HepG2 (cell line): ENCODE results near the gene SDR42E2. TPM values are rescaled to one million over a fixed set of nuclear protein-coding genes. Genes with fewer than 3 reads are reported as not detected.

Source experiments
- ARID5B ChIP-seq: IDR thresholded peaks from 2 replicates; pipeline ENCODE4 v1.4.0; 2020; ENCODE audit warnings: mild to moderate bottlenecking, missing genetic modification reagents
- ARNT2 ChIP-seq: sonication (generic); formaldehyde crosslinking; IDR thresholded peaks from 2 replicates; pipeline ENCODE4 v1.8.0; 2022; ENCODE audit warnings: mild to moderate bottlenecking, low read depth, missing genetic modification reagents, moderate library complexity
- DZIP1 ChIP-seq: sonication (generic); formaldehyde crosslinking; IDR thresholded peaks from 2 replicates; pipeline ENCODE4 v1.5.0; 2020; ENCODE audit warnings: mild to moderate bottlenecking, missing genetic modification reagents
- KDM4B ChIP-seq: sonication (generic); formaldehyde crosslinking; IDR thresholded peaks from 2 replicates; pipeline ENCODE4 v1.4.0; 2020; ENCODE audit warnings: missing genetic modification reagents
- NAIF1 ChIP-seq: sonication (generic); formaldehyde crosslinking; IDR thresholded peaks from 2 replicates; pipeline ENCODE4 v1.5.0; 2020; ENCODE audit warnings: mild to moderate bottlenecking, missing genetic modification reagents, borderline replicate concordance
- NFE2 ChIP-seq: sonication (generic); formaldehyde crosslinking; IDR thresholded peaks from 2 replicates; pipeline ENCODE4 v1.4.0; 2020; ENCODE audit warnings: missing genetic modification reagents
- NR2F6 ChIP-seq, 2 experiments: IDR thresholded peaks; 2 replicates each; pipeline ENCODE4 v1.6.1; 2016; ENCODE audit warnings: antibody characterized with exemption in 1 of 2, mild to moderate bottlenecking in 1 of 2
- PTBP1 ChIP-seq: fragments of 200-400 bp; formaldehyde crosslinking; IDR thresholded peaks from 2 replicates; pipeline ENCODE4 v1.6.1; 2018; ENCODE audit warnings: low read length, low read depth; ENCODE audit not compliant: poor library complexity, severe bottlenecking
- SNAPC5 ChIP-seq: sonication (generic); formaldehyde crosslinking; IDR thresholded peaks from 2 replicates; pipeline ENCODE4 v1.8.1; 2023; ENCODE audit warnings: mild to moderate bottlenecking, missing genetic modification reagents, borderline replicate concordance
- SRSF9 ChIP-seq: fragments of 200-400 bp; formaldehyde crosslinking; IDR thresholded peaks from 2 replicates; pipeline ENCODE4 v1.6.1; 2018; ENCODE audit warnings: borderline replicate concordance, mild to moderate bottlenecking, low read depth, low read length; ENCODE audit not compliant: insufficient read depth, poor library complexity, severe bottlenecking
- ZBTB26 ChIP-seq: IDR thresholded peaks from 2 replicates; pipeline ENCODE4 v1.6.1; 2016; ENCODE audit warnings: missing compliant biosample characterization, missing genetic modification reagents, borderline replicate concordance
- ZBTB46 ChIP-seq: sonication (generic); formaldehyde crosslinking; IDR thresholded peaks from 2 replicates; pipeline ENCODE4 v1.4.0; 2020; ENCODE audit warnings: mild to moderate bottlenecking, missing genetic modification reagents, borderline replicate concordance
- ZNF280B ChIP-seq: sonication (generic); formaldehyde crosslinking; IDR thresholded peaks from 2 replicates; pipeline ENCODE4 v1.5.0; 2020; ENCODE audit warnings: missing genetic modification reagents, mild to moderate bottlenecking, borderline replicate concordance
- ZNF547 ChIP-seq: sonication (generic); formaldehyde crosslinking; IDR thresholded peaks from 2 replicates; pipeline ENCODE4 v1.5.1; 2020; ENCODE audit warnings: mild to moderate bottlenecking, missing genetic modification reagents
- ZNF788 ChIP-seq: sonication (generic); formaldehyde crosslinking; IDR thresholded peaks from 2 replicates; pipeline ENCODE4 v1.5.0; 2020; ENCODE audit warnings: mild to moderate bottlenecking, missing genetic modification reagents, borderline replicate concordance
- ZNF841 ChIP-seq: sonication (generic); formaldehyde crosslinking; IDR thresholded peaks from 2 replicates; pipeline ENCODE4 v1.8.1; 2023; ENCODE audit warnings: missing genetic modification reagents, borderline replicate concordance
- polyA plus RNA-seq, 8 experiments: library from polyadenylated mRNA; depleted of rRNA in 3 of 8; stranded (reverse) in 7 of 8; unstranded in 1 of 8; fragments of >200 nt; fragmentation: Illumina TruSeq in 4 of 8; extraction: Trizol in 4 of 8; gene quantifications; 2 replicates each; pipeline versions ENCODE4 v1.2.1 to v1.2.3, GENCODE V29; 2011 to 2016; ENCODE audit warnings: low read depth in 4 of 8, missing spikeins in 1 of 8, mixed read lengths in 1 of 8; ENCODE audit not compliant: insufficient read depth in 1 of 8
- total RNA-seq, 5 experiments: library from RNA; depleted of rRNA; stranded (reverse); fragments of >200 nt; fragmentation: Illumina TruSeq; extraction: Trizol; gene quantifications; 2 replicates each; pipeline ENCODE4 v1.2.3, GENCODE V29; 2016; ENCODE audit warnings: low read depth in 1 of 5

SDR42E2 gene
- total and polyA plus RNA-seq, 2 of the 13 experiments (the other 11 are each of a cell fraction or from before 2014, with no cell fraction given), result 0.05 to 0.11 TPM

GRCh38 chr16:22191532-22192260 lies 29.4 kb downstream of the SDR42E2 start (continued):
- no peak for TF ChIP-seq NR2F6 (IDR thresholded peaks at IDR 0.05)
- no peak for TF ChIP-seq NR2F6 (CRISPR knock-in tag; IDR thresholded peaks at IDR 0.05)
- TF ChIP-seq ZNF280B, result no peak
- no peak for TF ChIP-seq ZNF547 (CRISPR knock-in tag)
- TF ChIP-seq ZNF788, result no peak
- no peak for TF ChIP-seq ZBTB46 (CRISPR knock-in tag)
- no peak for TF ChIP-seq ARID5B
- TF ChIP-seq PTBP1, result no peak
- TF ChIP-seq ZNF841 (CRISPR knock-in tag), result no peak
- TF ChIP-seq NAIF1 (CRISPR knock-in tag), result peak; percentile 89; the same call in 1 of the 2 replicates
- TF ChIP-seq ZBTB26, result no peak
- no peak for TF ChIP-seq DZIP1
- TF ChIP-seq ARNT2 (CRISPR knock-in tag), result no peak
- TF ChIP-seq KDM4B (CRISPR knock-in tag), result no peak
- no peak for TF ChIP-seq SRSF9
- TF ChIP-seq NFE2 (CRISPR knock-in tag), result no peak
- TF ChIP-seq SNAPC5, result peak; percentile 9; the same call in 1 of the 2 replicates
